ENCODE data around the gene ATP8A2.
"Not testable (repeated sequence)": the region's sequence is repeated elsewhere in the genome, so short reads cannot be mapped to it uniquely, and the experiment has no call there.

Gene ATP8A2

DNA sequence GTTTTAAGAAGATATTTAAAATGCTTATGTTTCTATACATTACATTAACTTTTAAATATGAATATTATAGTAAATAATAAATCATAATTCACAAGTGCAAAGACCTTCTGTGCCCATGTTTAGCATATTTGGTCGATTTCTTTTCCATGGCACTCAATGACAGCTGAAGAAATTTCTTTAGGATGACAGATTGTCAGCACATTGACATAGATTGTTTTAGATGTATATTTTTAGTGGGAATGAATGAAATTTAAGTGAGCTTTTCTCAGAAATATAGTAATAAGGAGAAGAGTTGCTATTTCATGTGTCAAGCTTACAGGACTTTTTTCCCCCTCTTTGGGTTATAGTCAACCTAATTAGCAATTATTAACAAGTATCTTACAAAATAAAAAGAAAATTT, 423.5 kb downstream of the ATP8A2 start:
- H3K4me1 ChIP-seq (ENCODE audit: insufficient read depth, low read length) = no peaks in the 10 kb centered on the region
- H3K36me3 ChIP-seq (ENCODE audit: insufficient read depth, low read length) = no peaks in the 10 kb centered on the region
- no peak overlapping the region for H3K9ac ChIP-seq (ENCODE audit: low read depth, low read length)
- no peaks in the 10 kb centered on the region for H3K9me3 ChIP-seq (ENCODE audit: control insufficient read depth, insufficient read depth, low read length)

DNA sequence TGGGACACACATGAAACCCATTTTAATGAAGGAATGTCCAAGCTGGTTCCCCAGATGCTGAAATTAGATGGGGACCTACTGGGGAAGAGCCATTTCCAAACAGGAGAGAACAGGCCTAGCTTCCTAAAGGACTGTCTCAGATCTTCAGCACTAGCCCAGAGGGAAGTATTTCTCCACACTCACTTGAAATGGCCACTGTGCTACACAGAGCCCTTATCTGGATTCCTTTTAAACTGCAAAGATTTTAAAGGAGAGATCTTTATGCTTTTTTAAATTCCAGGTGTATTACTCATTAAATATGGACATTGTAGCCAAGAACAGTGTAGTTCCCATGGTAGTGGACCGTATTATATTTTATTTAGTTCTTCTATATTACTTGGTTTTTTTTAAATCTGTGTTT, 424.7 kb downstream of the ATP8A2 start:
- no peaks in the 10 kb centered on the region for H3K9me3 ChIP-seq (ENCODE audit: control insufficient read depth, insufficient read depth, low read length)
- H3K4me1 ChIP-seq (ENCODE audit: insufficient read depth, low read length) = no peaks in the 10 kb centered on the region
- H3K36me3 ChIP-seq (ENCODE audit: insufficient read depth, low read length) = no peaks in the 10 kb centered on the region
- H3K9ac ChIP-seq (ENCODE audit: low read depth, low read length) = no peak overlapping the region

DNA sequence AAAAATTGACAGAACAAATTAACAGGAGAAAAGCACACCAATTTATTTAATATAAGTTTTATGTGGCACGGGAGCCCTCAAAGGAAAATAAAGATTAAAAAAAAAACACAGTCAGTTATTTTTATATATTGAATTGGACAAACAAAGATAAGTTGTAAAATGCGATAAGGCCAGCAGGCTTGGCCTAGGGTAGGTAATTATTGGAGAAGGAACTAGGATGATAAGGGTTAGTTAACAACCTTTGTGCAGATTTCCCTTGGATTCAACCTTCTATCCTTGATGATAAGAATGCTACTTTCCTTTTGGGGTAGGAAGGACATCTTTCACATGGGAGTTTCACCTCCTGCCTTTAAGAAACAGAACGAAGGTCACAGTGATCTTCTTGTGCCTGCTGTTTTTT, 427.2 kb downstream of the ATP8A2 start:
- Histone ChIP-seq H3K9me3 (ENCODE audit: control insufficient read depth, insufficient read depth, low read length) (no peaks in the 10 kb centered on the region), H3K9ac (ENCODE audit: low read depth, low read length) (no peak overlapping the region), H3K36me3 (ENCODE audit: insufficient read depth, low read length) (no peaks in the 10 kb centered on the region), H3K4me1 (ENCODE audit: insufficient read depth, low read length) (no peaks in the 10 kb centered on the region)

DNA sequence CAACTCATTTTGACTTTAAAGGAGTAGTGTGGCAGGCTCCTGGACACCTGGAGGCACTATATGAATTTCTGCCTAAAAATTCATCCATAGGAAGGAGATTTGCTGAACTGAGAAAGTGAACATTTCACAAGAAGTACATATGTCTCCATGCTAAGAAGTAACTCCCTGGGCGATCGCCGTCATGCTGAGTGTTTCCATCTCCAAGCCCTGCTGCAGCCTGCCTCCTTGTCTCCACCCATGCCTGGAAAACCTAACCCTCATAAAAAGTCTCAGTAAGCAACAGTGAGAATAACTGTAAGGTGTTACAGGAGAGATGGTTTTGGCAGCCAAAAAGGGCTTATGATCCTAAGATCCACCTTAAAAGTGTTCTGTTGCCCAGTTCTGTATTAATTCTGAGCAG, 428.7 kb downstream of the ATP8A2 start:
- Histone ChIP-seq H3K36me3 (ENCODE audit: insufficient read depth, low read length) (no peaks in the 10 kb centered on the region), H3K4me1 (ENCODE audit: insufficient read depth, low read length) (no peaks in the 10 kb centered on the region), H3K9me3 (ENCODE audit: control insufficient read depth, insufficient read depth, low read length) (no peaks in the 10 kb centered on the region), H3K9ac (ENCODE audit: low read depth, low read length) (no peak overlapping the region)

DNA sequence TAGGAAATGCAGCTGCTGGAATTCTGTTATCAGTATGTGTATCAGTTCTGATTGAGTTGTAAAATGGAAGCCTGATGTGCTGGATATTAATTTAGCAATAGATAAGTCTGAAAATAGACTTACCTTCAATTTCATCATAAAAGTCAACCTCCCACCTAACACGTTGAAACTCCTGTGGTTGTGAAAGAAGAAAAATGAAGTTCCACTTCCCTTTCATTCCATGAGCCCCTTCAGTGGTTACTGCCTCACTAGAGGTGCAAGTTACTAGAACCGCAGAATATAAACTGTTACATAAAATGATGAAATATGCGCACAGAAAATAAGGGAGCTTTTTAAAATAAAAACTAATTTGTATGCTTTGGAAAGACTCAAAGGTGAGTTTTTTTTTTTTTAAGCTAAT, 430.8 kb downstream of the ATP8A2 start:
- no peaks in the 10 kb centered on the region for H3K4me1 ChIP-seq (ENCODE audit: insufficient read depth, low read length)
- H3K9me3 ChIP-seq (ENCODE audit: control insufficient read depth, insufficient read depth, low read length) = no peaks in the 10 kb centered on the region
- H3K36me3 ChIP-seq (ENCODE audit: insufficient read depth, low read length) = no peaks in the 10 kb centered on the region
- H3K9ac ChIP-seq (ENCODE audit: low read depth, low read length) = no peak overlapping the region

DNA sequence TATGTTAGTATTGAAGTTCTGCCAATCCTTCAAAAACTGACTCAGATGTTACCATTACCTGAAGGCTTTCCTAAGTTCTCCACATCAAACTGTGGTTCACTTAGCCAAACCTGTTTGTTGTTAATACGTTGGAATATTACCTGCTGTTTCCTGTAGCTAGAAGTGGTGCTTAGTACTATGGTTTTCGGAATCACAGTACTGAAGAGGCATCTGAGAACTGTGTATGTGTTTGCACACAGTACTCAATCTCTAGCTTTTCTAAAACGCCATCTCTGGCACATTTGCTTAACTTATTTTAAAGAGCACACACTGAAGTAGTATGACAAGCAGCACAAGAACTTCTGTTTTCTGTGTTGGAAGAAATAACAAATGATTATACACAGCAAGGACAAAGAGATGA, 431.9 kb downstream of the ATP8A2 start:
- Histone ChIP-seq H3K4me1 (ENCODE audit: insufficient read depth, low read length) (no peaks in the 10 kb centered on the region), H3K9ac (ENCODE audit: low read depth, low read length) (no peak overlapping the region), H3K9me3 (ENCODE audit: control insufficient read depth, insufficient read depth, low read length) (no peaks in the 10 kb centered on the region), H3K36me3 (ENCODE audit: insufficient read depth, low read length) (no peaks in the 10 kb centered on the region)

DNA sequence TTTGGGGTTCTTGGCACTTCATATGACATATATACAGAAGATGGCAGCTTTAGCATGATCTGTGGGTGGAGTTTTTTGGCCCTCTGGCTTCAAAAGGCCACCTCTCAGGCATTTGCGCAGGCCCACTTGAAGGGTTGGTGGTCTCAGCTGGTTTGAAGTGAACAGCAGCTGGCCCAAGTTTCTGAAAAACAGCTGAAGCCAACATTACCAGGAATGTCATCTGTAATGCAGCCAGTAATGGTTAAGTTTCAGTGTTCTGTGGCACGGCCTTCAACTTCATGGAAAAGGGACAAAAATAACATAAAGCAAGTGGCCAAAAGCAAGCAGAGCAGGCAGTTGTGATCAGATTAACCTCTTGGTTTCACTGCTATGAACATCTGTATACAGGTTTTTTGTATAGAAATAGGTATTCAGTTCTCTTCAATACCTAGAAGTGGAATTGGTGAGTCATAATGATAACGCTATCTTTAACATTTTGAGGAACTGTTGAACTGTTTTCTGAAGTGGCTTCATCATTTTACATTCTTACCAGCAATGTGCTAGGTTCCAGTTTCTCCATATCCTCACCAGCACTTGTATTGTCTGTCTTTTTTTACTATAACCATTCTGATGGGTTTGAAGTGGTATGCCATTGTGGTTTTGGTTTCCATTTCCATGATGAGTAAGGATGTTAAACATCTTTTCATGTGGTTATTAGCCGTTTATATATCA, 434.6 kb downstream of the ATP8A2 start:
- no peaks in the 10 kb centered on the region for H3K9me3 ChIP-seq (ENCODE audit: control insufficient read depth, insufficient read depth, low read length)
- no peaks in the 10 kb centered on the region for H3K4me1 ChIP-seq (ENCODE audit: insufficient read depth, low read length)
- no peaks in the 10 kb centered on the region for H3K36me3 ChIP-seq (ENCODE audit: insufficient read depth, low read length)
- no peak overlapping the region for H3K9ac ChIP-seq (ENCODE audit: low read depth, low read length)

DNA sequence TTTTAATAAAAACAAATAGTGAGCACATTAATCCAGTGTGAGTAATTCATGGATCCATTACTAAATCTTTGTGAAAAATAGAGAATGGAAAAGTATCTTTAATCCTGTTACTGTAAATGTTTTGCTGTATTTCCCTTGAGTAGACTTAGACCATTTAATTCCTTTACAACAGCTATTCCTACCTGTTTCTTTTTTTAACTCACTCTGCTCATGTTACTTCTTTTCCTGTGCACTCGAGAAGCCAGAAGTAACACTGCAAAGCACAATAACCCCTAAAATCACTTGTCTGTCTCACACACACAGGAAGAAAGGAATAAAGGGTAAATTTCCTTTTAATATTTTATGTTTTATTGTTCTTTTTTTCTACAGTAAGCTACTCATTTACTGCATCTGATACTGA, 435.8 kb downstream of the ATP8A2 start:
- no peaks in the 10 kb centered on the region for H3K36me3 ChIP-seq (ENCODE audit: insufficient read depth, low read length)
- no peaks in the 10 kb centered on the region for H3K9me3 ChIP-seq (ENCODE audit: control insufficient read depth, insufficient read depth, low read length)
- H3K9ac ChIP-seq (ENCODE audit: low read depth, low read length) = no peak overlapping the region
- H3K4me1 ChIP-seq (ENCODE audit: insufficient read depth, low read length) = no peaks in the 10 kb centered on the region

DNA sequence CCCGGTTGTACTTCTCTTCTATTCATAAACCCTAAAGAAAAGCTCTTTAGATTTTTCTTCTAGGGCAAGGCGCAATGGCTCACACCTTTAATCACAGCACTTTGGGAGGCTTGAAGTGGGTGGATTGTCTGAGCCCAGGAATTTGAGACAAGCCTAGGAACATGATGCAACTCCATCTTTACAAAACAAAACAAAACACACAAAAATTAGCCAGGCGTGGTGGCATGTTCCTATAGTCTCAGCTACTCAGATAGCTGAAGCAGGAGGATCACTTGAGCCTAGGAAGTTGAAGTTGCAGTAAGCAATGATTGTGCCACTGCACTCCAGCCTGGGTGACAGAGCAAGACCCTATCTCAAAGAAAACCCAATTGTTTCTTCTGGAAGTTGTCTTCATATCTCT, 439.7 kb downstream of the ATP8A2 start:
- H3K36me3 ChIP-seq (ENCODE audit: insufficient read depth, low read length) = no peaks in the 10 kb centered on the region
- no peak overlapping the region for H3K9ac ChIP-seq (ENCODE audit: low read depth, low read length)
- H3K4me1 ChIP-seq (ENCODE audit: insufficient read depth, low read length) = no peaks in the 10 kb centered on the region
- no peaks in the 10 kb centered on the region for H3K9me3 ChIP-seq (ENCODE audit: control insufficient read depth, insufficient read depth, low read length)

DNA sequence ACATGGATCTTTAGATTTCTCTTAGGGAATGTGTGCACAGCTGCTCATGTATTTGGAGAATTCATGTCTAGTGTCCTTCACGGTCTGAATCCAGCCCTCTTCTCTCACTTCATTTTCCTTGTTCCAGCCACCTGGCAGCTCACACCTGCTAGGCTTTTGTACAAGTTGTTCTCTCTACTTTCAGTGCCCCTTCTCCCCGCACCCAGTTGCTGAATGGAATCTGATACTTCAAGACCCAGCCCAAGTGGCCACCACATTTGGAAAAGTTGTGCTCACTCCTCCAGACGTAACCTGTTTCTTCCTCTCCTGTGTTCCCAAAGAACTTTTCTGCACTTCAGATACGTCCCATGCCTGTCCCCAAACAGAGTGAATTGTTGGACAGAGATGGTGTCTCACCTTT, 444.5 kb downstream of the ATP8A2 start:
- Histone ChIP-seq H3K9ac (ENCODE audit: low read depth, low read length) (no peak overlapping the region), H3K36me3 (ENCODE audit: insufficient read depth, low read length) (no peaks in the 10 kb centered on the region), H3K9me3 (ENCODE audit: control insufficient read depth, insufficient read depth, low read length) (no peaks in the 10 kb centered on the region), H3K4me1 (ENCODE audit: insufficient read depth, low read length) (no peaks in the 10 kb centered on the region)

DNA sequence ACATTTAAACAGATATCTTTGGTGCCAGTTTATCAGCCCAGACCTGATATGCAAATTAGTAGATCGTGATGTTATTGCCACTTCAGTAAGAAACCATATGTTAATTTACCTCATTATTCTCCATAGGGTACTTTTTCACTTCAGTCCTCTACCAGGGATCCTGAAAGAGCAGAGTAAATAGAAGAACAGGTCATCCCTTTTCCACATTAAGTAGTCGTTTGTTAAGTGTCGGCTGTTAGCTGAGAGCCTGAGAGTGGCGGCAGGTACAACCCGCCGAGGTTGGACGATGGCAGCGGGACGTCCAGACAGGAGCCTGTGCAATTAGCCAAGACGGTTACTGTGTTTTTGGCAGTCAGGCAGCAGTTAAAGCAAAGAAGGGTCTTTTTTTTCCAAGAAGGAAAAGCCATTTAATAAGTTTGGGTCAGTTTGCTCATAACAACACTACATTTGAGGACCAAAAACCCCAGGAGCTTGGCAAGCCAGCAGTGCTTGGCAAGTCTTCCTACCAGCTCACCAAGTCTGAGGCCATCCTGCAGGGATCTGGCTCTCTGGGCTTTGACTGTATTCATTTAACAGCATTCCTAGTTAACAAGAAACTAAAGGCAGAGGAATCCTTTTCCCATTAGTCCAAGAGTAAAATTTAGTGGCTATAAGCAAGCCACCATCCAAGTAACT, 448.2 kb downstream of the ATP8A2 start:
- Histone ChIP-seq H3K36me3 (ENCODE audit: insufficient read depth, low read length) (no peaks in the 10 kb centered on the region), H3K4me1 (ENCODE audit: insufficient read depth, low read length) (no peaks in the 10 kb centered on the region), H3K9me3 (ENCODE audit: control insufficient read depth, insufficient read depth, low read length) (no peaks in the 10 kb centered on the region; the same call in 1 of the 2 replicates), H3K9ac (ENCODE audit: low read depth, low read length) (no peak overlapping the region)

DNA sequence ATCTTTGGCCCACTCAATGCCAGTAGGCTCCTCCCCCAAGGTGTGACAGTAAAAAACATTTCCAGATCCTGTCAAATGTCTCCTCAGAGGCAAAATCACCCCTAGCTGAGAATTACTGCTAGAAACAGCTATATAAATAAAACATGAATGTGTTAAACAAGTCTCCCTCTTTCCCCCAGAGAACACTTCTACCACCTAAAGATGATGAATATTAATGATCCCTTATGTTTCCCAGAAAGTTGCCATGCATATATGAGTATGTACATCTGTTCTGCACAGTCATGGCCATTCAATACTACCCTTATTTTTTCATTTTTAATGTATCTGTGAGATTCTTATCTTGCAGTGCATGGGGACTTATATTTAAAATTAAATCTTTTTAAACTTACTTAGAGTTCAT, 450.0 kb downstream of the ATP8A2 start:
- H3K9me3 ChIP-seq (ENCODE audit: control insufficient read depth, insufficient read depth, low read length) = no peaks in the 10 kb centered on the region; the same call in 1 of the 2 replicates
- H3K4me1 ChIP-seq (ENCODE audit: insufficient read depth, low read length) = no peaks in the 10 kb centered on the region
- H3K9ac ChIP-seq (ENCODE audit: low read depth, low read length) = no peak overlapping the region
- no peaks in the 10 kb centered on the region for H3K36me3 ChIP-seq (ENCODE audit: insufficient read depth, low read length)

DNA sequence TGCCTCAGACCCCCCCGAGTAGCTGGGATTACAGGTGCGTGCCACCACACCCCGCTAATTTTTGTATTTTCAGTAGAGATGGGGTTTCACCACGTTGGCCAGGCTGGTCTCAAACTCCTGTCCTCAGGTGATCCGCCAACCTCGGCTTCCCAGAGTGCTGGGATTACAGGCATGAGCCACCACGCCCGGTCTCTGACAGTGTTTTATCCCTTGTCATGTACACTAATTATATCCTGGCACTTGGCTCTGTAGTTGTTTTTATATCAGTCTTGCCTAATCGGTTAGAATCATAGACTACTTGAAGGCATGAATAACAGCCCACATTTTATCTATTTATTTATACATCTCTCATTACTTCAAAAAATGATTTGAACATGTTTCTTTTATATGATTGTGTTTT, 455.4 kb downstream of the ATP8A2 start:
- H3K9me3 ChIP-seq (ENCODE audit: control insufficient read depth, insufficient read depth, low read length); H3K4me1 ChIP-seq (ENCODE audit: insufficient read depth, low read length); H3K36me3 ChIP-seq (ENCODE audit: insufficient read depth, low read length); H3K9ac ChIP-seq (ENCODE audit: low read depth, low read length): not testable (repeated sequence)

DNA sequence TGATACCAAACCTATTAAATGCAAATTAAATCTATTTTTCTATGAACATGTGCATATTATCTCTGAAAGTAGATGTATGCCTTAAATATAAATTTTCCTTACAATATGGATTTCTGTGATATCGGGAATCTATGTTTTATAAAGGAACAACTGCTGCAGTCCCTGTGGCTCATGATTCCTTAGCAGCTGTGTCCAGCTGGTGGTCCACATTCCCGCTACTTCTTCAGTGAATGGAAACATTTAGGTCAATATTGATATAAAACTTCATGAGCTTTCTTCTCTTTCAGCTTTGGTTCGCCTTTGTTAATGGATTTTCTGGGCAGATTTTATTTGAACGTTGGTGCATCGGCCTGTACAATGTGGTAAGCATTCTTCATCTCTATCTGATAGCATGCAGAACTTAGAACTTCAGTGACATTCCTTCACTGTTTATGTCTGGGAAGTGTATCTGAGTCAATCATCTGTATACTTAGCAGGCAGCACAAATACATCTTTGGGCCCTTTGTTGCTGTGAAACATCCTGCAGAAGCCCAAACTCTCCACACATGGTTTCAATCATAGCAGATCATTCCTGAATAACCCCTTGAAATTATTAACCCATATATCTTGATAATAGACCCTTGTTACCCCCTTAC, 456.2 kb downstream of the ATP8A2 start:
- no peaks in the 10 kb centered on the region for H3K4me1 ChIP-seq (ENCODE audit: insufficient read depth, low read length)
- no peak overlapping the region for H3K9ac ChIP-seq (ENCODE audit: low read depth, low read length)
- H3K9me3 ChIP-seq (ENCODE audit: control insufficient read depth, insufficient read depth, low read length) = no peaks in the 10 kb centered on the region; the same call in 1 of the 2 replicates
- no peaks in the 10 kb centered on the region for H3K36me3 ChIP-seq (ENCODE audit: insufficient read depth, low read length)

DNA sequence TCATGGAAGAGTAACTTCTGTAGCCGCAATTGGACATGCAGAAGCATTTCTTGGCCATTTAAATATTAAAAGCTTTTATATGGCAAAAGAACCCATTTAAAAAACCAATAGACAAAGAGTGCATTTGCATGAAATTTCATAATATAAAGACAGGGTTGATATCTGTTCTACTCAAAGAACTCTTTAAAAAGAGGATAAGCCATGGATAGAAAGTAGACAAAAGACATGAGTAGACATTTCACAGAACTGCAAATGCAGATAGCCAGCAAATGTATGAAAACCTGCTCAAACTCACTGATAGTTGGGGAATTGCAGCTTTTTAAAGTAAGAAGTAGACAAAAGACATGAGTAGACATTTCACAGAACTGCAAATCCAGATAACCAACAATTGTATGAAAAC, 462.0 kb downstream of the ATP8A2 start:
- no peaks in the 10 kb centered on the region for H3K36me3 ChIP-seq (ENCODE audit: insufficient read depth, low read length)
- H3K9me3 ChIP-seq (ENCODE audit: control insufficient read depth, insufficient read depth, low read length) = no peaks in the 10 kb centered on the region
- no peaks in the 10 kb centered on the region for H3K4me1 ChIP-seq (ENCODE audit: insufficient read depth, low read length)
- no peak overlapping the region for H3K9ac ChIP-seq (ENCODE audit: low read depth, low read length)
